Measurements from ENCODE around the gene ADTRP.
A peak's percentile ranks its signal among the peaks of the same experiment; 100 is the strongest.
"Not testable (repeated sequence)": the region's sequence is repeated elsewhere in the genome, so short reads cannot be mapped to it uniquely, and the experiment has no call there.

ADTRP gene

DNA sequence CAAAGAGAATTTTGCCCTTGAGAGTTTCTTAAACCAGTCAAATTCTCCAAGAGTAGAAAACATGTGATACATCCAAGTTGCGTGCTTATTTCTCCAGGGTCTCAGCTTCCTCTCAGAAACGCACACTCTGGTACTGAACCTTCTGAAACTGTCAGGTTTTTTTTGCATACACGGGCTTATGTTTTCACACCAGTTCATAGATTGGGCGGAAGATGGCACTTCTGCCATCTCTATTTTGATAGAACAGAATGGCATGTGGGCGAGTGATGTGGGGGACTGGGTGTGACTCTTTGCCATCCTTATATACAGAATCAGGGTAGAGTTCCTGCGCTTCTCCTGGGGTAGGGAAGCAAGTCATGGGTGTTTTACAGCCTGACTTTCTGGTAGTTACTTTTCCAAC lies 56.4 kb downstream of the ADTRP start:
- DNase-seq, result no peak

DNA sequence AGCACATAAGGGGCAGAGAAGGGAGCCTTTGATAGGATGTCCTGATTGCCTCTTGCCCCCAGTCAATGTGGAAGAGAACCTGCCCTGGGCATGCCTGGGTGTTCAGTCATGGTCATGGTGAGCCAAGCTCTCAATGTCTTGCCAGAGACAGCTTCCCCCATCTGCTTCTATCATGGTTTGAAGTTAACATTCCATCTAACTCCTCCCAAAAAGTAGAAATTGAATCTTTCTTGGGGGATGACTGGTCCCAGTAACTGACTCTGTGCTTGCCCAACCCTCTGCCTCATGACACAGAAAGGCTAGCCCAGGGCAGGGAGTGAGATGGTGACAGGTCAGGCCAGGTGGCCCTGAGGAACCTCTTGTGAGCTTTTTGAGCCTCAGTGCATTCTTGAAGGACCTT lies 60.1 kb downstream of the ADTRP start:
- DNase-seq, result no peak

DNA sequence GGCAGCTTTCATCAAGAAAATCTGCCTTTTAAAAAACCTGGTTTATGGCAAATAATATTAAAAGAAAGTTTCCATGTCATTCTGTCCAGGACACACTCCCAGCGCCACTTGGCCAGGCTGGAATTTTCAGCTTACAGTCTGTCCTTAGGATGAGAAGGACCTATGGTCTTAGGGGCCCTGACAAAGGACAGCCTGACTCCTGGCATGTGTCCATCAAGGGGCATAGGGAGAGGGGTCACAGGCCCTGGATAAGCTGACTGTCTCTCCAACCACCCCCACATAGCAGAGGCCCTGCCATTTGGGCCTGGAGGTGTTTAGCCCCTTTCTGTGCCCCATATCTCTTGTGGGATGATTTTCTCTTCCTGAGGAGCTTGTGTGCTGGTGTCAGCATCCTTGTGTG lies 60.6 kb downstream of the ADTRP start:
- no peak for DNase-seq

DNA sequence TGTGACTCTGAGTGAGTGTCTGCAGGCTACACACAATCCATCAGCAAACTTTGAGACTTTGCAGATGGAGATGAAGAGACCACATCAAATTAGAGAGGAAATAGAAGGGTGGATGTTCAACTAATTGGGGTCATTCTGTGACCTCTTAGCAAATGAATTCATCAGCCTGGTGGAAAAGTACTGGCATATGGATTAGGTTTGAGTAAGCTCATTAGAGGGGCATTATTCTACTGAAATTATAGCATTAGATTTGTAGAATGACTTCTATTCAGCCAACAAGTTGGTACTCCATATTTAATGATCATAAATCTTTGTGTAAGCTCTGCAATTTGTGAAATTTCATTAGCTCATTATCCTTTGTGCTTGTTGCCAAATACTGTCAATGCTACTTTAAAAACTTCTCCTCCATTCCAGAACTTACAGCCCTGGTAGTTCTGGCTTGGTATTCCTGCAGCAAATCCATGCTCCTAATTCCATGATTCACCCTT lies 63.8 kb downstream of the ADTRP start:
- no peak for DNase-seq

DNA sequence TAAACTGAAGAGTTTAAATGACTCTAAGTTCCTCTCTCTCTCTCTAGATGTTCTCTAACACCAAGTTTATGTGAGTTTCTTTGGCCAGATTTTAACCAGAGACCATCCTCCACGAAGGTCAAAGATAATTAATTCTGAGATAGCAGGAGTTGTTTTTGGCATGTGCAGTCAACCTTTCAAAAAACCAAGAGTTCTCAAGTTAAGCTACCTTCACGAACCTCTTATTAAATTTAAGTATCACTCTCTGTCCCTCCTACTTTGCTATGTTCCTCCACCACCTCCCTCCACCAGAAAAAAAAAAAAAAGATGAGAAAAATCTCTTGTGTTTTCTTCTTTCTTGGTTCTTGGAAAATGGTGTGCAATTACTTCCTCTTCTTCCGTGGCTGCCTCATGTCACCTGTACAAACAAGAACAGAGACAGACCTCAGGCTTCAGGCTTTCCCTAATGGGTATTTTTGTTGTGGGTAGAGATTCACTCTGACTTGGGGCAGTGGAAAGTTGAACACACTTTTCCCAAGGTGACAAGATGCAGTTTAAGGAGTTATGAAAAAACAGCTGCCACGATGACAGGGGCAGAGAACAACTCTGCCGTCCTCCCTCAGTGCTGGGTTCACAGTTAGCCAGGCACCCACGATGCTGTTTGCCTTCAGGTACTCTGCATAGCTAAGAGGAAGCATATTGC lies 64.3 kb downstream of the ADTRP start:
- DNase-seq, result no peak

DNA sequence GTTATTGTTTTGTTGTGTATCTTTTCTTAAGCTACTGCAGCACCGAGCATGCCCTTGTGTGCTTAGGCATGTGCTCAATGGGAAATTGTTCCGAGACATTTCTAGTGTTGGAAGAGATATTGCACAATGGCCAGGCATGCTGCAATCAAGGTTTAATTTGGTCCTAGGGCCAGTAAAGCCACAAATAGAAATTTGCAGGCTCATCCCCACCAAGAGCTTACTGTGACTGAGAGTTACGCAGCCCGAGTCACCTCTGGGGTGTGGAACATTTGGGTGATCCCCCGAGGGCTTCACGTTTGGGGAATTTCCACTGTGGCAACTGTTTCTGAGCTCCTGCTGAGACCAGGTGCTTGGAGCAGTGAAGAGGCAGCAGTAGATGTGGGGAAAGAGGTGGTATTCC lies 65.8 kb downstream of the ADTRP start:
- no peak for DNase-seq

DNA sequence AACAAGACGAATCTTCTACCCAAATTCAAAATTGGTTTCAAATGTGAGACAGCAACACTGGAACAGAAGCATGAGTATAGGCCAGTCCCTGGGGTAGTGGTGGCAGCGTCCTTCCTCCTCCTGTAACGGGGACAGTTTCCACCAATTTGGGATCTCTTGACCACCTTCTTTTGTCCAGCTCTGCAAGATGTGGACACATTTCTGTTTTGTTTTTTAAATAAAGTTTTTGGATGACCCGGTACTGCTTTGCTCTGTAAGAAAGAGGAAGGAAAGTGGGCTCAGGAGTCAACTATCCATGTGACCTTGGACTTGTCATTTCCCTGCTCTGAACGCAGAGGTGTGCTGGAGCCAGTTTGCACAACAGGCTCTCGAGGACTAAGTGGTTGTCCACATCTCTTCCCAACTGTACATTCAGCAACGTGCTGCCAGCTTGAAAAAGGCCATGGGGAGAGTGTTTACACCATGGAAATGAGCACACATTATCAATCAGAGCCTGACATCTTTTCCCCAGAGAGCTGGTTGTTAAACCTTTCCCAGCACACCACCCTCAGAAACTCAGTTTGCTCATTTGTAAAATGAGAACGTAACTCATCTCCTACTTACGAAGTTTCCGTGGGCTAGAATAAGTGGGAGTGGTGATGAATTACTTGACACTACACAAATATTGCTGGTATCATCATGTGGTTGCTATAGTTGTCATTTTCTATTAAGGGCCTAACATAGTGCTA lies 66.5 kb downstream of the ADTRP start:
- no peak for DNase-seq

DNA sequence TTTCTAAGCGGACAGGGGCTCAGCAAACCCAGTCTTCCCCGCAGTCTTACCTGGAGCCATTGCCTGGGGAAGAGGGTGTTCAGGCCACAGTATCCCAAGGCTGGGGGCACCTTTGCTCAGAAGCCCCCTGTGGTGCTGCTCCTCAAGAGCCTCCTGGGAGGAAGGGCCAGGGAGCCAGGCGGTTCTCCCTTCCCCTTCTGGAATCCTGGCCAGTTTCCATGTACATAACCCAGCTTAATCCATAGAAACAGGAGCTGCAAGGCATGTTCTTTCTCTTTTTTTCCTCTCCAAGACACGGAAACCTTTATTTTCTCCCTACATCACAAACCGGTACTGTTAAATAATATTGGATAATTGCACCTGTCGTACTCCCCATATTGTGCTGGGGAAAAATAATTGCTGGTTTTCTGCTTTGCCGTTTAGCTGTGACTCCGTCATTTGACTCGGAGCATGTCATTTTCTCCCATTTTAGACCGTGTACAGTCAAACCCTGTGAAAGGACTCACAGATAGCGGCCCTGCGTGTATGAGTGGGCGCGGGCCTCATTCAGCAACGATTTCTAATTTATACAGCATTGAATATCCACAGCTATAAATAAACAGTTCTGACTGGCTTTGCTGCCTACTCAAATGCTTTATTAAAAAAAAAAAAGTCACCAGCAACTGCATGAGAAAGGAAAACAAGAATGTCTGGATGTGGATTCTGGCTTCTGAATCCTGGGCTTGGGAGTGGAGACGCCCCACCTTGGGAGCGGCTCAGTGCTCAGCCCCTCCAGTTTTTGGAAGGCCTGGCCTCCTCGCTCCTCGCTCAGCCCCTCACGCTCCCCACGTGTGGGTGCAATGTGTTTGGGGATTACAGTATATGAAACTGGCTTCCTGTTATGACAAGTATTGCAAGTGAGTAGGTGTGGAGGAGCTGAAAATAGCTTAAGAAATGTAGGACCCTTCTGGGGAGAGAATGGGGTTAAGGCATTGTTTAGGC lies 67.3 kb downstream of the ADTRP start:
- no peak for DNase-seq

DNA sequence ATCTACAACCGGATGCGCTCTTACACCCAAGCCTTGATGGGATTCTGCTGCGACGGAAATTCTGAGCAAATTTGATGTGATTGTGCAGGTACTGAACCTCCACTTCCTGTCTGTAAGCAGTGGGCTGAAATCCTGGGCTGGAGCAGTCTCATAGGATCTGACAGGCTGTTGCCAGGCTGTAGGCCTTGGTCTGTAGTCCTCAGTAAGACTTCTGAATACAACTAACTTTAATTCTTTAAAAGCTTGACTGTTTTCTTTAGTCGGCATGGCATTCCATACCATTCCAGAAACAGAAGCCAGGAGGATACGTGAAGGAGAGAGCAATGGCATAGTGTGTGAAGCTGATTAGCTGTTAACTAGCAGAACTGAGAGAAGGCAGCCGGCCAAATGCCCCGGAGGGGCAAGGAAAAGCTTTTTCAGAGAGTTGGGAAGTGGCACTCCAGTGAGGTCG lies 68.3 kb downstream of the ADTRP start:
- no peak for DNase-seq

DNA sequence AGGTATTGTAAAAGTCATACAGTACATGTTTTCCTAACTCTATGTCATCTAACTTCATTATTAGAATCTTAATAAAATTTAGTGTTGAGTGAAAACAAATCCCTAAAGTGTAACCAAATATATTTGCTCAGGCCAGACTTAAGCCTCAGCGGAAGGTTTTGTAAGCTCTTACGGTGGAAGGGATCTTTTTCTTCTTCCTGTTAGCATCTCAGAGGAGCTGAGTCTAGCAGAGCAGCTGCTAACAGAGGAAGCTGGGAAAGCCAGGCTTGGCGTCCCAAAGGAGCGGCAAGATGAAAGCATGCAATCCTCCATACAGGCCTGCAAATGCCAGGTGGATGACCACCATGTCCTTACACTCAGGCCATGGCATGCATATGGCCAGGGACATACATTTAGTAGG lies 72.4 kb downstream of the ADTRP start:
- no peak for DNase-seq

DNA sequence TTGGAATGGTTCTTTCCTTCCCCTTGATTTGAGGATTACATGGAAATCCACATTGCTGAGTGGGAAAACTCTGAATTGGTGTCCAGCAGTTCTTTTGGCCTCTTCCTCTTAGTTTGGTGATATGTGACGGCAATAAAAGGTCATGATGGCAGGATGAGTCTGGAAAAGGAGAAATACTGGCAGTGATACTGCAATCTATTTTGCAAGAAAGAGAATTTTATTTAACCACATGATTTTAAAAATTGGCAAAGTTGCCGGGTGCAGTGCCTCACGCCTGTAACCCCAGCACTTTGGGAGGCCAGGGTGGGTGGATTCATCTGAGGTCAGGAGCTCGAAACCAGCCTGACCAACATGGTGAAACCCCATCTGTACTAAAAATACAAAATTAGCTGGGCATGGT lies 73.1 kb downstream of the ADTRP start:
- no peak for DNase-seq

DNA sequence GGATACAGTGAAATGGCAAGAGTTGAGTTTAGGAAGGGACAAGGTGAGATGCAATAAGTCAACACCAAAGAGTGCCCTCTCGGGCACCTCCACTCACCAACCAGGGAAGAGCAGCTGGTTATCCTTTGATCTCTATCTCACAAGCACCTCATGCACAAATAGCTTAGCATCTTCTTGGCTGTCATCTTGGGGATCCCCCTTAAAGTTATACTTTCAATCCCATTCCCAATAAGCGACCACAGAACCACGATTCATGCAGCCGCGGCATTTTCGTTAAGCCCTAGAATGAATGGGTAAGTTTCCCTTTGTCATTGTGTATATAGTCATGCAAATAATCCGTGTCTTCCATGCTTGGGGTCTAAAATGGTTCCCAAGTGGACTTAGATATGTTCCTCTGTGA lies 73.5 kb downstream of the ADTRP start:
- no peak for DNase-seq

DNA sequence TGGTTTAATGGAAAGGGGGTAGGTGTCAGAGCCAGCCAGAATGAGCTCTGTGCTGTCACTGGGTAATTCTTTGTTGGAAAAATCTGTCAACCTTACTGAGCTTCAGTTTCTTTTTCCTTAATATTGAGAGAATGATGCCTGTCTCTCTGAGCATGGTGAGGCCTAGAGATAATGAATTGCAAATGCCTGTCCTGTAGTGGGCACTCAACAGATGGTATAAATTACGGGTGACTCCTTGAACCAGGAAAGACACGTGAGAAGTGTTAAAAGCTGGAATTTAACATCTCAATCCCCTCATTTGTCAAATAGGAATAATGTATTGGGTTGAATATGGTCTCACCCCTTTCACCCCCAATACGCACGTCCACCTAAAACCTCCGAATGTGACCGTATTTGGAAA lies 74.9 kb downstream of the ADTRP start:
- DNase-seq, result no peak

DNA sequence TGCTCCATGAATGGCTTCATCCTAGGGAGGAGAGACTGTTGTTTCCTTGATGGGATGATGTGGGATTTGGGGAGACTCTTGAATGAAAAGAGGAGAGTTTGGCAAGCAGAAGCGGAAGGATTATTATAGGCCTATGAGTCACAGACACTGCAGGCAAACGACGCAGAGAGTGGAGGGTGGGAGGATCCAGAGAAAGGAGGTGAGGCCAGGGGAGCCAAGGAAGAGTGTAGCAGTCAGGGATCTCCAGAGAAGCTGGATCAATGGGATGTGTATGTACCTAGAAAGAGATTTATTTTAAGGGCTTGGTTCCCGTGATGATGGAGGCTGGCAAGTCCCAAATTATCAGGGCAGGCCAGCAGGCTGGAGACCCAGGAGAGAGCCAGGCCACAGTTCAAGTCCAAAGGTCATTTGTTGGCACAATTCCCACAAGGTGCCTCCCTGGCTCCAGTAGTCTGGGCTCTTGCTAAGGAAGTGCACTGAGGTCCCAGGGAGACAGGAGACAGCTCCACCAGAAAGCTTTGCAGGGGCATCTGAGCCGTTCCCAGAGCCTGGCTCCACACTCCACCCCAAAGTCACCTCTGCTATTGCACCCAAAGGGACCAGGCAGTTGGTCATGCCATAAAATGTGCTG lies 76.0 kb downstream of the ADTRP start:
- DNase-seq, result no peak

DNA sequence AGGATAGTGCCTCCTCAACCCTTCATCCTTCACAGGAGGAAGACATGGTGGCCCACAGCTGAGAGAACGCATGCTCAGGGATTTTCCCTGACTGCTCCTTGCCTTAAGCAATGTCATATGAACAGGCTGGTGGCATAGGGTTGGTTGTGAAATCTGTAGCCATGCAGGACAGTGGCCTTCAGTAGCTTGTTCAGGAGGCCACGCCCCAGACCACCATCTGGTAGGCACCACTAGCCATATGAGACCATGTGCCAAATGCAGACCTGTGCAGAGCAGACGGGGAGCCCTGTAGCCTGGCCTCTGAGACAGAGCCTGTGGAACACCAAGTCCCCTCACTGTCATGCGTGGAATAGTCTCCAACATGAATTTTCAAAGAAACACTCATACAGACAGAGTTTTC lies 76.5 kb downstream of the ADTRP start:
- DNase-seq, result no peak

DNA sequence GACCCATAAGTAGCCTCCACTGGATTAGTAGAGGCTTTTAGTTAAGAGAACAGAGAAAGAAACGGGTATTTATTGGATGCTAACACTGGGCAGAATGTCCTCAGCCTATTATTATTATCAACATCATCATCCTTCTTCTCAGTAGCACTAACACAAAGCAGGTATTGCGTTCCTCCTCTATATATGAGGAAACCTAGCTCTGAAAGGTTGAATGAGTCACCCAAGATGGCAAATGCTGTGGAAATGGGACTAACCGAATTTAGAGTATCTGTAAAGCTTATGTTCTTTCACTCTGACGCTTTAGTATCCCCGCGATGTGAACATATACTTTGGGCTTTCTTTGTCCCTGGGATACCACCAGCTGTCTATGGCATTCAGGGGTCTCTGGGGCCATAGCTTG lies 77.0 kb downstream of the ADTRP start:
- no peak for DNase-seq

DNA sequence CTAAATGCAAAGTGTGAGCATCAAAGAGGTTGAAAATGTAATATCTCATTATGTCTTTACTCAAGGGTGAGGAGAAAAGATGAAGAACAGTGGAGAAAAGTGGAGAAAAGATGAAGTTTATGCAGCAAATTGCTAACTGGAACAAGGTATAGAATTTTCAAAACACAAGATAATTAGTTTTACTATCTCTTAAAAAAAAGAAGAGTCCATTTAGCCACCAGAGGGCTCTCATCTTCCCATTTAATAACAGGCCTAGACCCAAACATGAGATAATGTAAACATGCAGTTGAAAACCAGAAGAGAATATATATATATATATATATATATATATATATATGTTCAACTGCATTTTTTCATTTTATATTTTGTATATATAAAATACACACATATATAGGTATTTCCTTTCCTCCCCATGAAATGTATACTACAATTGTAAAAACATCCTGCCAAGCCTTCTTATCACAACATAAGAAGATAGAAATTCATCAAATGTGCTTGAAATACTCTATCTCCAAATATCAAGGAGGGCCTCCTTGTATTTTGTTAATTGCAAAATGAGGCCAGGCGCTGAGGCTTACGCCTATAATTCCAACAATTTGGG lies 78.4 kb downstream of the ADTRP start:
- DNase-seq, result peak; percentile 34

DNA sequence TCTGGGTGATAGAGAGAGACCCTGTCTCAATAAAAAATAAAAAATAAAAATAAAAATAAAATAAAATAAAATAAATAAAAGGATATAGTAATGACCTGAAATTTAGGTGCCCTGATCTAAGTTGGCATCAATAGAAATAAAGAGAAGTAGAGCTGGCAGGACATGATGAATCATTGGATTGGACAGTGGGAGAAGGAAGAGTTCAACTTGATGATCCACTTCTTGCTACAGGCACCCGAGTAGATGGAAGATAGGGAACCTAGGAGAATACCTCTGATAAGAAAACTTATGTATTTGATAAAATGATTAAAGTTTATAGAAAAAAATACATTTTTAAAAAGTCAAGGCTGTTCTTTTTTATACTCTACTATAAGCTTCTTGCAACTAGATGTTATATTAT lies 79.0 kb downstream of the ADTRP start:
- no peak for DNase-seq

DNA sequence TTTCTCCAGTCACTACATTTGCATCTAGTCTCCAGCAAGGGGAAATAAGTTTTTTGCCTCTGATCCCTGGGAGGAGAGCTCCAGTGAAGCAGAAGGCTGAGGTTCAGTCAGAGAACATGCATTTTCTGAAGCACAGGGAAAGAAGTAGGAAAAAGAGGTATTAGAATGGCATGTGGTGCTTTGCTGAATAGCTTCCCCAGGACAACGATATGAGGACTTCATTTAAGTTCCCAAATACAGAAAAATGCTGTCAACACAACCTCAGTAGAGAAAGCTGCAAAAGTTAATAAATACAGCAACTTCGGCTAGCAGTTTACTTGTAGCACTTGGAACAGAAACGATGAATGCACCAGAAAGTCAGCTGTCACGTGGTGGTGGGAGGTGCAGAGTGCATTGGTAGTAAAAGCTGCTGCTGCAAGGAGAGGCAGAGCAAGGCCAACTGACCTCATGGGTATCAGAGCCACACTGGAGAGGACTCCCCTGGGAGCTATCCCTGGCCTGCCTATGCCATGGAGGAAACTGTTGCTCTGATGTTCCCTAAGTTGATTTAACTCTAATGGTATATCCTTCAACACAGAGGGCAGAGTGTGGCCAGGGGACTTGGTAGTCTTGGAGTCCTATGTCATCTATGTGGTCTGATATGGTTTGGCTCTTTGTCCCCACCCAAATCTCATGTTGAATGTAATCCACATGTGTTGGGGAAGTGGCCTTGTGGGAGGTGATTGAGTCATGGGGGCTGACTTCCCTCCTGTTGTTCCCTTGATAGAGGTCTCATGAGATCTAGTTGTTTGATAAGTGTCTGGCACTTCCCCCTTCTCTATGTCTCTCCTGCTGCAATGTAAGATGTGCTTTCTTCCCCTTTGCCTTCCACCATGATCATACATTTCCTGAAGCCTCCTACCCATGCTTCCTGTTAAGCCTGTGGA lies 85.9 kb downstream of the ADTRP start:
- no peak for DNase-seq

DNA sequence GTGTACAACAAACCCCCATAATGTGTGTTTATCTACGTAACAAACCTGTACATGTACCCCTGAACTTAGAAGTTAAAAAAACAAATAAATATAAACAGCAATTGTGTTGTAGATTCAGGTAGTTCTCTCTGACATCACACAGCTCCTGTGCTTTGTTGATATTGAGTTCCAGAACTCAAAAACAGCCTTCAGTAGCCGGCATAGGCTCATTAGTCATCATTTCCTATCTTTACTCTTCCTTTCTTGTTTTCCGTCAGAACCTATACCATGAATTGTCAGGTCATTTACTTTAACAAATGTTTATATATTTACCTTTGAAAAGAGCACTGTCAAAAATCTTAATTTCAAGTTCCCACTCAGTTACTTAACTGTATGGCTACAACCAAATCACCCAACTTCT lies 88.8 kb downstream of the ADTRP start:
- no peak for DNase-seq

DNA sequence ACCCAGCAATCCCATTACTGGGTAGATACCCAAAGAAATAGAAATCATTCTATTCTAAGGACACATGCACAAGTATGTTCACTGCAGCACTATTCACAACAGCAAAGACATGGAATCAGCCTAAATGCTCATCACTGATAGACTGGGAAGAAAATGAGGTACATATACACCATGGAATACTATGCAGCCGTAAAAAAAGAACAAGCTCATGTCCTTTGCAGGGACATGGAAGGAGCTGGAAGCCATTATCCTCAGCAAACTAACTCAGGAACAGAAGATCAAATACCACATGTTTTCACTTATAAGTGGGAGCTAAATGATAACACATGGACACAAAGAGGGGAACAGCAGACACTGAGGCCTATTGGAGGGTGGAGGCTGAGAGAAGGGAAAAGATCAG lies 89.2 kb downstream of the ADTRP start:
- not testable (repeated sequence) for DNase-seq

DNA sequence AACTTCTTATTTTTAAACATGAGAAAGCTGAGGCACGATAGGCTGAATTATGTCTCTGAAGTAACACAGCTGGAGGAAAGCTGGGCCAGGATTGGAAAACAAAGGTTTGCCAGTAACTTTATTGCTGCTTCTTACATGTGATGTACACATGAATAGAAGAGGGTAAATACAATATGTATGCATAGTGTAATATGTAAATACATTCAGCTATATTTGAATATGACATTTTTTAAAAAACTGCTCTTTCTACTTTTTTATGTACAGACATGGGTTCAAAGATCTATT lies 90.2 kb downstream of the ADTRP start:
- DNase-seq, result no peak

All from SHP77 treated with DMSO at 0.1 percent for 48 hours (cell line).